ENCODE results near the gene KRT81. TPM values are rescaled to one million over a fixed set of nuclear protein-coding genes. Genes with fewer than 3 reads are reported as not detected.

Gene KRT81
- total and polyA plus RNA-seq, 2 donors (not counting 1 experiment from before 2014, with no cell fraction given) = not detected

DNA sequence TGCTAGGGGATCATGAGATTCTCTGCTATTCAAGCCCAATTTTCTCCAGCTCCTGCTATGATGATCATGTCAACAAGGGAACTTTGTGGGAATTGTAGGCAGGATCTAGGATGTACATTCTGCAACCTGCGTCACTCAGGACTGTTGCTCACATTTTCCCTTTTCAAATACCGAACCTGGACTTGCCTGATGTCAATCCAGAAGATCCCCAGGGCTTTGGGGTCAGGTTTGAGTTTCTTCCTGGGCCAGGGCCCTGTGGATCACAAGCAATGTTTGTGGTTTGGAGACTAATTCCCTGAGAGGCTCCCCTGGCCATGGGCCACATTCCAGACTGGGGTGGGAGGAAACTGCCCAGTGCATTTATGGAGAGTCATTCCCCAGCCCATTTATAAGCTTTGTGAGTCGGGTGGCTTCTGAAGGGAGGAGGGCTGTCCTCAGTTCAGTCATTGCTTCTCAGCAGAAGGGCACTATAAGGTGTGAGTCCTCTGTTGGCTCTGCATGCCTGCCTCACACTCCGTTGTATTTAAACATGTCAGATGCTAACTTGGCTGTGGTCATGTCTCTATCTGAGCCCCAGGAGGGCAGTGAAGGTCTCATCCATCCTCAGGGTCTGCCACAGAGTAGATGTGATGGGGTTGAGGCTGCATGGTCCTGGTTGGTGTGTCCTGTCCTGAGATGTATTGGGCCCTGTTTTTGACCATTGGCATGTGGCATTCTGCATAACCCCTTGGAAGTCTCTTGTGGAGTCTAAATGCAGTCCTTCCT is 10.4 kb downstream of the KRT81 start:
- intact Hi-C loops (cut with micrococcal nuclease) = no loop called here
- 93% methylated on average over 2 of the region's 4 CpGs for WGBS (ENCODE audit: insufficient coverage)
- H3K27me3 ChIP-seq (replicated peaks in 1 of 4; ENCODE audit: control extremely low read depth in 1 of 4, control insufficient read depth in 3 of 4, insufficient read depth in 4 of 4, low read length in 3 of 4) = peaks cover 0 to 23% (median 5%) of the 10 kb centered on the region in 4 experiments
- H3K4me3 ChIP-seq (ENCODE audit: control extremely low read depth in 1 of 5, extremely low read depth in 1 of 5, insufficient read depth in 1 of 5, low read depth in 2 of 5, low read length in 4 of 5) = no peak overlapping the region
- H3K9ac ChIP-seq (ENCODE audit: low read length) = no peak overlapping the region
- no peak overlapping the region for H2AFZ ChIP-seq (ENCODE audit: insufficient read depth, low read depth, low read length, poor library complexity, severe bottlenecking)
- peaks cover 46% of the 10 kb centered on the region for H3K27me3 Mint-ChIP-seq
- no peaks in the 10 kb centered on the region for H3K9me3 ChIP-seq (ENCODE audit: control extremely low read depth in 1 of 3, control insufficient read depth in 2 of 3, insufficient read depth in 1 of 3, low read length in 2 of 3)
- CTCF ChIA-PET = interaction anchor here (0.8 to 1.3 kb wide), 3 partner anchors 11 to 36 kb away, joined by 3 read pairs; no protein-coding TSS in a partner anchor
- no peak overlapping the region for H3K27ac Mint-ChIP-seq
- no peak overlapping the region for H3K4me2 ChIP-seq (replicated peaks; ENCODE audit: low read depth, low read length, poor library complexity, severe bottlenecking)
- H3K79me2 ChIP-seq (ENCODE audit: control insufficient read depth, insufficient read depth, low read length) = no peaks in the 10 kb centered on the region
- H3K36me3 ChIP-seq (replicated peaks in 1 of 2; ENCODE audit: control extremely low read depth in 1 of 2, control insufficient read depth in 1 of 2, extremely low read depth in 1 of 2, insufficient read depth in 2 of 2, low read length in 1 of 2) = no peaks in the 10 kb centered on the region
- no peak overlapping the region for H3K27ac ChIP-seq (ENCODE audit: low read length in 2 of 2)
- H3K4me1 Mint-ChIP-seq = peaks cover 6% of the 10 kb centered on the region
- TF ChIP-seq EZH2 (IDR thresholded peaks at IDR 0.05; ENCODE audit: borderline replicate concordance, insufficient read depth, low read depth, low read length, poor library complexity, severe bottlenecking) = no peak
- TF ChIP-seq, protein P1, sequence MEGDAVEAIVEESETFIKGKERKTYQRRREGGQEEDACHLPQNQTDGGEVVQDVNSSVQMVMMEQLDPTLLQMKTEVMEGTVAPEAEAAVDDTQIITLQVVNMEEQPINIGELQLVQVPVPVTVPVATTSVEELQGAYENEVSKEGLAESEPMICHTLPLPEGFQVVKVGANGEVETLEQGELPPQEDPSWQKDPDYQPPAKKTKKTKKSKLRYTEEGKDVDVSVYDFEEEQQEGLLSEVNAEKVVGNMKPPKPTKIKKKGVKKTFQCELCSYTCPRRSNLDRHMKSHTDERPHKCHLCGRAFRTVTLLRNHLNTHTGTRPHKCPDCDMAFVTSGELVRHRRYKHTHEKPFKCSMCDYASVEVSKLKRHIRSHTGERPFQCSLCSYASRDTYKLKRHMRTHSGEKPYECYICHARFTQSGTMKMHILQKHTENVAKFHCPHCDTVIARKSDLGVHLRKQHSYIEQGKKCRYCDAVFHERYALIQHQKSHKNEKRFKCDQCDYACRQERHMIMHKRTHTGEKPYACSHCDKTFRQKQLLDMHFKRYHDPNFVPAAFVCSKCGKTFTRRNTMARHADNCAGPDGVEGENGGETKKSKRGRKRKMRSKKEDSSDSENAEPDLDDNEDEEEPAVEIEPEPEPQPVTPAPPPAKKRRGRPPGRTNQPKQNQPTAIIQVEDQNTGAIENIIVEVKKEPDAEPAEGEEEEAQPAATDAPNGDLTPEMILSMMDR (IDR thresholded peaks at IDR 0.05) = no peak
- H3K4me3 Mint-ChIP-seq = no peak overlapping the region
- no peak for DNase-seq
- H3K9me3 Mint-ChIP-seq (ENCODE audit: insufficient read depth) = no peaks in the 10 kb centered on the region
- POLR2A ChIA-PET = no interaction called here
- peaks cover 4% of the 10 kb centered on the region in 2 donors for H3K4me1 ChIP-seq (ENCODE audit: control insufficient read depth in 2 of 2, insufficient read depth in 2 of 2, low read length in 2 of 2)
- no peak for ATAC-seq (ENCODE audit: low read depth)
- no peaks in the 10 kb centered on the region for H4K20me1 ChIP-seq (ENCODE audit: control insufficient read depth, insufficient read depth, low read length, poor library complexity, severe bottlenecking)

DNA sequence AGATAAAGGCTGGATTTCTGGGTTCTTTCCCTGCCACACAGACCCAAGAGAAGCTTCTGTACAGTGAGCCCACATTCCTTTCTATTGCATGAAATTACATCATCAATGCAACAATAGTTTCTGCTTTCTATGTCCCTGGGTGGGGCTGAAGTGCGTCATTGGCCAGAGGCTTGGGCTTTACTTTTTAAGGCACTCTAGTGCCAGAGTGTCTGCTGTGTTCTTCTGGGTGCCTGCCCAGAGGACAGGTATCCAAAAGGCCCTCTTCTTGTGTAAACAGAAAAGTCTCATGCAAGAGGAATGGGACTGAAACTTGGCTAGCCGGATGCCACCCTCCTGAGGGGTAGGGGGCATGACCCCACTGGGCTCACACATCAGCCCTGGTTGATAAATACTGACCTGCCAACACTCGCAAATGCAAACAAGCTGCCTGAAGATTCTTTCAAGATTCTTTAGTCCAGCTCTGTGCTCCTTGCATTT is 11.0 kb downstream of the KRT81 start:
- no peak overlapping the region for H3K4me2 ChIP-seq (replicated peaks; ENCODE audit: low read depth, low read length, poor library complexity, severe bottlenecking)
- no peak overlapping the region for H3K27ac ChIP-seq (ENCODE audit: low read length in 2 of 2)
- no peaks in the 10 kb centered on the region for H3K79me2 ChIP-seq (ENCODE audit: control insufficient read depth, insufficient read depth, low read length)
- TF ChIP-seq, protein P1 (IDR thresholded peaks at IDR 0.05) = no peak
- TF ChIP-seq EZH2 (IDR thresholded peaks at IDR 0.05; ENCODE audit: borderline replicate concordance, insufficient read depth, low read depth, low read length, poor library complexity, severe bottlenecking) = no peak
- intact Hi-C loops (cut with micrococcal nuclease) = no loop called here
- no peaks in the 10 kb centered on the region for H3K9me3 Mint-ChIP-seq (ENCODE audit: insufficient read depth)
- no peak overlapping the region for H3K4me3 ChIP-seq (ENCODE audit: control extremely low read depth in 1 of 5, extremely low read depth in 1 of 5, insufficient read depth in 1 of 5, low read depth in 2 of 5, low read length in 4 of 5)
- DNase-seq (no peak), ATAC-seq (ENCODE audit: low read depth) (no peak)
- no peak overlapping the region for H3K4me3 Mint-ChIP-seq
- H3K27ac Mint-ChIP-seq = no peak overlapping the region
- POLR2A ChIA-PET = no interaction called here
- peaks cover 6% of the 10 kb centered on the region for H3K4me1 Mint-ChIP-seq
- H3K36me3 ChIP-seq (replicated peaks in 1 of 2; ENCODE audit: control extremely low read depth in 1 of 2, control insufficient read depth in 1 of 2, extremely low read depth in 1 of 2, insufficient read depth in 2 of 2, low read length in 1 of 2) = no peaks in the 10 kb centered on the region
- peaks cover 4% of the 10 kb centered on the region in 2 donors for H3K4me1 ChIP-seq (ENCODE audit: control insufficient read depth in 2 of 2, insufficient read depth in 2 of 2, low read length in 2 of 2)
- peaks cover 0 to 23% (median 5%) of the 10 kb centered on the region in 4 experiments for H3K27me3 ChIP-seq (replicated peaks in 1 of 4; ENCODE audit: control extremely low read depth in 1 of 4, control insufficient read depth in 3 of 4, insufficient read depth in 4 of 4, low read length in 3 of 4)
- CTCF ChIA-PET = interaction anchor here (0.8 to 1.5 kb wide), 5 partner anchors 10 to 36 kb away, joined by 3 read pairs; no protein-coding TSS in a partner anchor
- H3K9ac ChIP-seq (ENCODE audit: low read length) = no peak overlapping the region
- no peaks in the 10 kb centered on the region for H4K20me1 ChIP-seq (ENCODE audit: control insufficient read depth, insufficient read depth, low read length, poor library complexity, severe bottlenecking)
- 95% methylated on average over 3 of the region's 3 CpGs for WGBS (ENCODE audit: insufficient coverage)
- H2AFZ ChIP-seq (ENCODE audit: insufficient read depth, low read depth, low read length, poor library complexity, severe bottlenecking) = no peak overlapping the region
- no peaks in the 10 kb centered on the region for H3K9me3 ChIP-seq (ENCODE audit: control extremely low read depth in 1 of 3, control insufficient read depth in 2 of 3, insufficient read depth in 1 of 3, low read length in 2 of 3)
- H3K27me3 Mint-ChIP-seq = peaks cover 52% of the 10 kb centered on the region
